ENCODE data around the gene POLE2. TPM values are rescaled to one million over a fixed set of nuclear protein-coding genes. Genes with fewer than 3 reads are reported as not detected.

The POLE2 gene
- total and polyA plus RNA-seq, 2 of the 13 experiments (the other 11 are each of a cell fraction or from before 2014, with no cell fraction given): 16.6 to 37.0 TPM

- TF ChIP-seq FOXK1 (CRISPR knock-in tag; IDR thresholded peaks at IDR 0.05; ENCODE audit: borderline replicate concordance, low read depth) (0 out of 2 replicates have a peak, but pooled peaks have one; percentile 25), TEAD3 (CRISPR knock-in tag; optimal IDR thresholded peaks at IDR 0.05; ENCODE audit: borderline replicate concordance) (peak; percentile 17), ETV5 (CRISPR knock-in tag; IDR thresholded peaks at IDR 0.05; ENCODE audit: borderline replicate concordance) (peak; percentile 34; the same call in 1 of the 2 replicates), ARID3A (IDR thresholded peaks at IDR 0.05; ENCODE audit: low read depth, low read length) (peak; percentile 81), GPBP1L1 (CRISPR knock-in tag; IDR thresholded peaks at IDR 0.05) (no peak), TIGD3 (CRISPR knock-in tag; IDR thresholded peaks at IDR 0.05; ENCODE audit: borderline replicate concordance) (no peak), THRA (CRISPR knock-in tag; IDR thresholded peaks at IDR 0.05; ENCODE audit: borderline replicate concordance) (peak; percentile 54; the same call in 1 of the 2 replicates), TEF (CRISPR knock-in tag; IDR thresholded peaks at IDR 0.05) (peak; percentile 93; the same call in 1 of the 2 replicates), NR3C1 (CRISPR knock-in tag; IDR thresholded peaks at IDR 0.05) (no peak), JUND (CRISPR knock-in tag; IDR thresholded peaks at IDR 0.05) (0 out of 2 replicates have a peak, but pooled peaks have one; percentile 39), MED1 (CRISPR knock-in tag; IDR thresholded peaks at IDR 0.05) (peak; percentile 26; the same call in 1 of the 2 replicates), ZNF12 (CRISPR knock-in tag; IDR thresholded peaks at IDR 0.05) (peak; percentile 78; the same call in 1 of the 2 replicates), HDAC2 (CRISPR knock-in tag; IDR thresholded peaks at IDR 0.05) (peak; percentile 42; the same call in 1 of the 2 replicates), ZBTB20 (CRISPR knock-in tag; IDR thresholded peaks at IDR 0.05; ENCODE audit: borderline replicate concordance, low read depth) (peak; percentile 98; the same call in 1 of the 2 replicates), ATF2 (CRISPR knock-in tag; IDR thresholded peaks at IDR 0.05) (peak; percentile 91), ZFP1 (CRISPR knock-in tag; IDR thresholded peaks at IDR 0.05) (0 out of 2 replicates have a peak, but pooled peaks have one; percentile 53), SMAD3 (CRISPR knock-in tag; IDR thresholded peaks at IDR 0.05) (no peak), IKZF5 (CRISPR knock-in tag; IDR thresholded peaks at IDR 0.05) (peak; percentile 58; the same call in 1 of the 2 replicates), FOSL2 (CRISPR knock-in tag; IDR thresholded peaks at IDR 0.05) (peak; percentile 36; the same call in 1 of the 2 replicates)
Measured at GRCh38 chr14:49659526-49660455, 28.2 kb downstream of the POLE2 start (continued).
